ENCODE results near the gene SEMA4G.
A peak's percentile ranks its signal among the peaks of the same experiment; 100 is the strongest.

The SEMA4G gene

GRCh38 chr10:101007915-101008822 is 38.9 kb downstream of the SEMA4G start:
- no peak for DNase-seq

- DNase-seq, result no peak
Measured at GRCh38 chr10:101008823-101009423, 39.6 kb downstream of the SEMA4G start.

GRCh38 chr10:101010329-101010728 is 41.0 kb downstream of the SEMA4G start:
- no peak for DNase-seq

GRCh38 chr10:101011517-101012423 is 42.5 kb downstream of the SEMA4G start:
- no peak for DNase-seq

GRCh38 chr10:101012525-101013364 is 43.4 kb downstream of the SEMA4G start:
- DNase-seq, result peak; percentile 74

- no peak for DNase-seq
Measured at GRCh38 chr10:101013365-101013825, 44.1 kb downstream of the SEMA4G start.

- peak; percentile 23 for DNase-seq
Measured at GRCh38 chr10:101014230-101014884, 45.1 kb downstream of the SEMA4G start.

GRCh38 chr10:101014966-101015581 is 45.8 kb downstream of the SEMA4G start:
- no peak for DNase-seq

GRCh38 chr10:101015582-101015973 is 46.3 kb downstream of the SEMA4G start:
- DNase-seq, result no peak

- DNase-seq, result no peak
Measured at GRCh38 chr10:101016814-101017213, 47.5 kb downstream of the SEMA4G start.

- no peak for DNase-seq
Measured at GRCh38 chr10:101018118-101018599, 48.9 kb downstream of the SEMA4G start.

GRCh38 chr10:101018600-101019439 is 49.5 kb downstream of the SEMA4G start:
- peak; percentile 60 for DNase-seq
